HG03045 (cell line): Measurements from ENCODE around the gene RFNG.

Experiments used
- ATAC-seq: cut with Tn5 transposase; IDR thresholded peaks from one replicate; pipeline ENCODE4 v1.9.1; 2021; ENCODE audit warnings: mild to moderate bottlenecking, moderate library complexity; ENCODE audit not compliant: unreplicated experiment

RFNG gene

DNA sequence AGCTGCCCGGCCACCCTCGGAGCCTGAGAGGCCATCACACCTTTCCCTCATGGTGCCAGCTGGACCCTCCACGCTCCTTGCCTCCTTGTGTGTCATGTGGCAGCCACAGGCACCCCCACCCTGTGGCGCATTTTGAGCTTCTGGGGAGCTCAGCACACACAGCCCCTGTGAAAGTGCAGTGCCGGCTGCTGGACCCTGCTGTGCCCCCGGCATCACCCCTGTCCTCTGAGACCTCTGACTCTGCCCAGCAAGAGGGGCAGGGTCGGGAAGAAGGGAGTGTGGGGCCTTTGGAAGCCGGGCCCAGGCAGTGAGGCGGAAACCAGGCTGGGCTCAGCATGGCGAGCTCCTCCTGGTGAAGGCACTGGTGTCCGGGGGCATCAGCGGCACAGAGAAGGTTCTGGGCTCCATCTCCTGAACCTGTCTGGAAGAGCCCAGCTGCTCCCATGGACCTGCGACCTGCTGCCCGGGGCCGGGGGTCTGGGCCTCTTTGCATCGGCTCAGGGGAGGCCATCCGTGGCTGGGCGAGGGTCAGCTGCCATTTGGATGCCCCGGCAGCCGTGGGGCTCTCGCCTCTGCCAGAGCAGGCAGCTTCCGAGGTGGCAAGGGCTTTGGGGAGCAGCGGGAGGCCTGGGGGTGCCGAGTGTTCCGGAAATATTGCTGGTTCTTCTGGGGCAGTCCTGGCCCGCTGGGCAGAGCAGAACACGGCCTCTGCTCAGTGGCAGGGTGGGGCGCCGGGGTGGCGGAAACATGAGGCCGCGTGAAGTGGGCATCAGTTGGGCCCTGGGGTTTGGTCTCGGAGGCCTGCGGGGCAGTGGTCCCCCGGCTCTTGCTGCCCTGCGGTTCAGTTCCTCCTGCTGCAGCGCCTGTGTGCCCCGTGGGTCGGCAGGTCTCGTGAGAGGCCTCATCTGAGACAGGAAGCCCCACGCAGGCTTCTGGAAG, 46.8 kb downstream of the RFNG start:
- ATAC-seq, result no peak

GRCh38 chr17:82003411-82004381, 47.9 kb downstream of the RFNG start:
- no peak for ATAC-seq

DNA sequence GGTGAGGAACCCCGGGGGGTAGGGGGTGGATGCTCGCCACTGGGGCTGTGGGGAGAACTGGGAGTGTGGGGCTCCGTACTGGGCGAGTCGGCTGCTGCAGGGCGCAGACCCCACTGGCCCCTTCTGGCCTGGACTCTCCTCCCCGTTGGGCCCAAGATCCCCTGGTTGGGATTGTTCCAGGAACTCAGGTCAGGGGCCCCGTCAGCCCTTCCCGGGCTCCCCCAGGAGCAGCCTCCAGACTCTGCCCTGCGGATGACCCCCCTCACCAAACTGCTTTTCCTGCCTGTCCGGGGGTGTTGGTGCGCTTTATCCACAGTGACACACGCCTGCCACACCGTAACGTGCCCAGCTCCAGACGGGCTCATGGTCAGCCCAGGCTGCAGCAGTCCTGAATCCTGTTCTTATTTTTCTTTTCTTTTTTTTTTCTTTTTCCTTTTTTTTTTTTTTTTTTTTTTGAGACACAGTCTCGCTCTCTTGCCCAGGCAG, 50.0 kb downstream of the RFNG start:
- no peak for ATAC-seq

DNA sequence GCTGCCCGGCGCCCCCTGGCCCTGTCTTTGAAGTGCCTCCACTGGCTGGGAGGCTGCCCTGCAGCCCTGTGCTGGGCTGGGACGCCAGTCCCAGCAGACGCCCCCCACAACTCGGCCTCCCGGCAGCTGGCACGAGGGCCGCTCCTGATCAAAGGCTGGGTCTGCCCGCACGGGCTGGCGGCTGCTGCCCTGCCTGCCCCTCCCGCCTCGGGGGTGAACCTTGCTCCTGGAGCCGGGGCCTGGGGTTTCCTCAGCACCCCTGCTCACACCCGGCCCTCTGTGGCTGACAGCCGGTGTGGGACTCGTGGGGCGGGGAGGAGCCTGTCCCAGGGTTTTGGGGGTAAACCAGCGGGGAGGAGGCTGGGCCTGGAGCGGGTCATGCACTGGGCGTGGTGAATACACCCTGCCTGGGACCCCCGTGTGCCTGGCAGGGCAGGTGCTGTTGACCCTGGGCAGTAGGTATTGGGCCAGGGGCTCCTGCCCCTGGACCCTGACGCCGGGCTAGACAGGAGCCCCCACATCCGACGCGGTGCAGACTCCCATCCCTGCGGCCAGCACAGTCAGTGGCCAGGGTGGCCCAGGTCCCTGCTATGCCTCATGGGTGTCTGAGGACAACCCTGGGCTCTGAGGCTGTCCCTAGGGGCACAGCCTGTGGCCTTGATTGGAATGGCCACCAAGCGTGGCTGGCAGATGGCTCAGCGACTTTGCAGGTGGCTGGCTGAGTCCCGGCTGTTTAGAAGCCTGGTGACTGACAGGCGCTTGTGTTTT, 50.6 kb downstream of the RFNG start:
- ATAC-seq, result no peak

GRCh38 chr17:81999976-82000802, 51.4 kb downstream of the RFNG start:
- no peak for ATAC-seq

DNA sequence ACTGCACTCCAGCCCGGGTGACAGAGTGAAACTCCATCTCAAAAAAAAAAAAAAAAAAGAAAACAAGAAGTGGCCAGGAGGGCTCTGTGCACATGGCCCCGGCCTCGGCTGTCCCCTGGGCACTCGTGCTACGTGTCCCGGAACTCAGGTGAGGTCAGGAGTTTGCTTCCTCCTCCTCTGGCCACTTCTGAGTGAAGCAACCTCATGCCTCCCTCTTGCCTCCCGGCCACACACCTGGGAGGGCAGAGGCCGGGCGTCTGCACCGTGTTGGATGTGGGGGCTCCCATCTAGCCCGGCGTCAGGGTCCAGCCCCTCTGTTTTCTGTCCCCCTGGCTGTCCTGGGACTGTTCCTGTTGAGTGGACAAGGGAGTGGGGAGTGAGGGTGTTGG, 52.0 kb downstream of the RFNG start:
- no peak for ATAC-seq

- no peak for ATAC-seq
Observed at GRCh38 chr17:81998691-81999438, 52.7 kb downstream of the RFNG start.

DNA sequence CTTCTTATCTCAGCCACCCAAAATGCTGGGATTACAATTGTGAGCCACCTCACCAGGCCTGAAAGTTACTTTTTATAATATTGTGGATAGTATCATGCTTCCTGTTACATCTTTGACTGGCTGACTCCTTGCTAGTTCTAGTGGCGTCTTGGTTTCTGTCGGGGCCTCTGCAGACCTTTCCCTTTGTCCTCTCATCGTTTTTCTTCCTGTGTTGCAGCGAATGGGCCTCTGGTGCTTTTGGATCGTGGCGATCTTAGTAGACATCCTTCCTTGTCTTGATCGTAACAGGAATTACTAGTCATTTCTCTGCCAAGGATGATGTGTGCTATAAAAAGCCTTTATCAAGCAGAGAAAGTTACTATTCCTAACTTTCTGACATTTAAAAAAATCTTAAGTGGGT, 53.4 kb downstream of the RFNG start:
- no peak for ATAC-seq
